ENCODE data around the gene PARL. TPM values are rescaled to one million over a fixed set of nuclear protein-coding genes. Genes with fewer than 3 reads are reported as not detected.

The PARL gene
- total and polyA plus RNA-seq, 2 experiments from 2014 or later, result 32.3 to 47.9 TPM

DNA sequence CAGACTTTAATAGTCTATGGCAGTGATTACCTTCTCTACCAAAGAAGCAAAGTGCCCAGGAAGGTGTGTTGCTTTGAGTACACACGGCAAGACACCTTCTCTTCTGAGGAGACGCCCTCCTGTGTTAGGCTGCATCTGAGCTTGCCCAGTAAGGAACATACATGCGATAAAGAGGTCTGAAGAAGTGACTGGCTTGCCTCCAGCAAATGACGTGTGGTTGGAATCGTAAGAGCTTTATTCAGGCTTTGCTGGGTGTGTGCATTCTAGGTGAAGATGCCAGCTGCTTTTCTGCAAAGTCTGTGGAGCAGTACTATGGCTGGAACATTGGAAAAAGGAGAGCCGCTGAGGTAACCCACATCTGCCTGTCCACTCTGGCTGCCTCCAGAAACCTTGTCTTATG is 81.7 kb downstream of the PARL start:
- Histone ChIP-seq H2AFZ (no peak overlapping the region), H3K9me3 (ENCODE audit: low read depth) (no peaks in the 10 kb centered on the region), H3K4me1 (ENCODE audit: insufficient read depth) (no peaks in the 10 kb centered on the region), H3K27ac (no peak overlapping the region), H4K20me1 (ENCODE audit: insufficient read depth, poor library complexity, severe bottlenecking) (no peaks in the 10 kb centered on the region), H3K27me3 (no peaks in the 10 kb centered on the region), H3K79me2 (no peaks in the 10 kb centered on the region), H3K36me3 (replicated peaks; ENCODE audit: insufficient read depth, low read depth) (peaks cover 5% of the 10 kb centered on the region), H3K4me3 (no peak overlapping the region), H3K9me2 (replicated peaks; ENCODE audit: insufficient read depth) (no peaks in the 10 kb centered on the region), H3K4me2 (no peak overlapping the region)
- WGBS (ENCODE audit: low lambda C conversion rate, missing lambda C conversion rate), result 94% methylated on average over 6 of the region's 6 CpGs
- DNase-seq (ENCODE audit: low spot score), result no peak
- TF ChIP-seq, protein P1, sequence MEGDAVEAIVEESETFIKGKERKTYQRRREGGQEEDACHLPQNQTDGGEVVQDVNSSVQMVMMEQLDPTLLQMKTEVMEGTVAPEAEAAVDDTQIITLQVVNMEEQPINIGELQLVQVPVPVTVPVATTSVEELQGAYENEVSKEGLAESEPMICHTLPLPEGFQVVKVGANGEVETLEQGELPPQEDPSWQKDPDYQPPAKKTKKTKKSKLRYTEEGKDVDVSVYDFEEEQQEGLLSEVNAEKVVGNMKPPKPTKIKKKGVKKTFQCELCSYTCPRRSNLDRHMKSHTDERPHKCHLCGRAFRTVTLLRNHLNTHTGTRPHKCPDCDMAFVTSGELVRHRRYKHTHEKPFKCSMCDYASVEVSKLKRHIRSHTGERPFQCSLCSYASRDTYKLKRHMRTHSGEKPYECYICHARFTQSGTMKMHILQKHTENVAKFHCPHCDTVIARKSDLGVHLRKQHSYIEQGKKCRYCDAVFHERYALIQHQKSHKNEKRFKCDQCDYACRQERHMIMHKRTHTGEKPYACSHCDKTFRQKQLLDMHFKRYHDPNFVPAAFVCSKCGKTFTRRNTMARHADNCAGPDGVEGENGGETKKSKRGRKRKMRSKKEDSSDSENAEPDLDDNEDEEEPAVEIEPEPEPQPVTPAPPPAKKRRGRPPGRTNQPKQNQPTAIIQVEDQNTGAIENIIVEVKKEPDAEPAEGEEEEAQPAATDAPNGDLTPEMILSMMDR (IDR thresholded peaks at IDR 0.05; ENCODE audit: poor library complexity), result no peak

DNA sequence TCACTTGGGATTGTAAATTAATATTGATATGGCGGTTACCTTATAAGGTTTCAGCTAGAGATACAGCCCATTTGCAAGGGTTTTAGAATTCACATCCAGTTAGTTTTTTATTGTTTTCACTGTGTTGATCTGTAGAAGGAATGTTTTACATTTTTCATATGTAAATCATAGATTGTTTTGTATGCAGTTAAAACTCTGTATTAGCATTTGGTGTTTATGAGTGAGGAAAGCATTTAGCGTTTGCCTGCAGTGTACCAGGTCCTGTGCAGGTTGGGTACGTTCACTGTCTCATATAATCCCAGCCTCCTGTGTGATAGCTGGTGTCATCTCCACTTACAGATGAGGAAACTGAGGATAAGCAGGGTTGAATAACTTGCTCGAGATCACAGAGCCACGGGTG is 83.1 kb downstream of the PARL start:
- Histone ChIP-seq H3K4me1 (ENCODE audit: insufficient read depth) (no peaks in the 10 kb centered on the region), H3K4me3 (no peak overlapping the region), H3K27ac (no peak overlapping the region), H3K9me3 (ENCODE audit: low read depth) (no peaks in the 10 kb centered on the region), H3K4me2 (no peak overlapping the region), H2AFZ (no peak overlapping the region), H3K9me2 (replicated peaks; ENCODE audit: insufficient read depth) (no peaks in the 10 kb centered on the region), H3K36me3 (replicated peaks; ENCODE audit: insufficient read depth, low read depth) (peaks cover 5% of the 10 kb centered on the region), H3K79me2 (no peaks in the 10 kb centered on the region), H4K20me1 (ENCODE audit: insufficient read depth, poor library complexity, severe bottlenecking) (no peaks in the 10 kb centered on the region), H3K27me3 (no peaks in the 10 kb centered on the region)
- WGBS (ENCODE audit: low lambda C conversion rate, missing lambda C conversion rate), result 89% methylated on average over 5 of the region's 5 CpGs
- no peak for DNase-seq (ENCODE audit: low spot score)
- TF ChIP-seq EZH2phosphoT487 (IDR thresholded peaks at IDR 0.05; ENCODE audit: low read depth, severe bottlenecking, unreplicated experiment) (no peak), EZH2 (IDR thresholded peaks at IDR 0.05; ENCODE audit: borderline replicate concordance) (no peak)
- TF ChIP-seq, protein P1 (IDR thresholded peaks at IDR 0.05; ENCODE audit: poor library complexity), result no peak

DNA sequence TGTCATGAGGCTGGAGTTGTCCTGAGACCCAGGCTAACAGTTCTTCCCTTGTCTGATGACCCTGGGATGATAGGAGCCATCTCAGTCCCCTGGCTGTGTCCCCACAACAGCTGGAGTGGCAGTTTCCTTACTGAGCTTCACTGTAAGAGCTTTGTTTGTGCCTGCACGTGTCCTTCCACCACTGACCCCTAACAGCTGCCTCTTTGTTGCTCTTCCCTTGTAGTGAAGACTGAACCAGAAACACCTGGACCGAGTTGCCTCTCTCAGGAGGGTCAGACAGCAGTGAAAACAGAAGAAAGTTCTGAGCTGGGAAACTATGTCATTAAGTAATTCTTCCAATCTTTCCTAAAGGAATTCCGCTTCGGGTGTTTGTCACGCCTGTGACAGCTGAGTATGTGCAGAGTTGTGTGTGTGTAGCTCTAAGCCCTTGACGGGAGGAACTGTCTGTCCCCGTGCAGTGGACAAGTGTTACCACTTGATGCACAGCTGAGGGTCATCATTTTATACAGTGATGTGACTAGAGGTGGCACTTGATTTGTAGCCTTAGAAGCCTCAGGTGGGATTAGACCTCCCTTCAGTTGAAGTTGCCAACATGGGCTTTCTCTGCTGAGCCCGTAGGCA is 84.3 kb downstream of the PARL start:
- H4K20me1 ChIP-seq (ENCODE audit: insufficient read depth, poor library complexity, severe bottlenecking), result no peaks in the 10 kb centered on the region
- H3K79me2 ChIP-seq, result no peaks in the 10 kb centered on the region
- H3K27me3 ChIP-seq, result no peaks in the 10 kb centered on the region
- TF ChIP-seq EZH2 (IDR thresholded peaks at IDR 0.05; ENCODE audit: borderline replicate concordance) (no peak), EZH2phosphoT487 (IDR thresholded peaks at IDR 0.05; ENCODE audit: low read depth, severe bottlenecking, unreplicated experiment) (no peak)
- TF ChIP-seq, protein P1 (IDR thresholded peaks at IDR 0.05; ENCODE audit: poor library complexity), result no peak
- H3K4me3 ChIP-seq, result no peak overlapping the region
- H3K9me3 ChIP-seq (ENCODE audit: low read depth), result no peaks in the 10 kb centered on the region
- no peaks in the 10 kb centered on the region for H3K4me1 ChIP-seq (ENCODE audit: insufficient read depth)
- H3K4me2 ChIP-seq, result no peak overlapping the region
- no peaks in the 10 kb centered on the region for H3K9me2 ChIP-seq (replicated peaks; ENCODE audit: insufficient read depth)
- 80% methylated on average over 8 of the region's 8 CpGs for WGBS (ENCODE audit: low lambda C conversion rate, missing lambda C conversion rate)
- no peak overlapping the region for H3K27ac ChIP-seq
- H2AFZ ChIP-seq, result no peak overlapping the region
- DNase-seq (ENCODE audit: low spot score), result no peak
- H3K36me3 ChIP-seq (replicated peaks; ENCODE audit: insufficient read depth, low read depth), result peaks cover 5% of the 10 kb centered on the region

DNA sequence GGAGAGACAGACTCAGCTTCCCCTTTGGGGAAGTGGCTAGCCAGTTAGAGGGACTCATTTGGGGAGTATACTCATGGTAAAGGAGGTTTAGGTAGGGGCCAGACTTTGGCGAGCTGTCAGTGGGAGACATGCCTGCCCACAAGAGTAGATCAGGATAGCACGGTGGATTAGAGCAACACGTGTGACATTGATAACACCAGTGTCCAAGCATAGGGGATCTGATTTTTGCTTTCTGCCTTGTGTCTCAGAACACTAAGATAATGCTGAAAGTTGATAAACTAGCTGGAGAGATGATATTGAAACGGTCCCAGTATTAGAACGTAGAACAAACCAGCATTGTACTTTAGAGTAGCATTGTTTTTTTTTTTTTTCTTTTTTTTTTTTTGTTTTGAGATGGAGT is 85.2 kb downstream of the PARL start:
- H3K36me3 ChIP-seq (replicated peaks; ENCODE audit: insufficient read depth, low read depth), result peaks cover 5% of the 10 kb centered on the region
- TF ChIP-seq EZH2phosphoT487 (IDR thresholded peaks at IDR 0.05; ENCODE audit: low read depth, severe bottlenecking, unreplicated experiment) (no peak), EZH2 (IDR thresholded peaks at IDR 0.05; ENCODE audit: borderline replicate concordance) (no peak)
- TF ChIP-seq, protein P1 (IDR thresholded peaks at IDR 0.05; ENCODE audit: poor library complexity), result no peak
- no peaks in the 10 kb centered on the region for H4K20me1 ChIP-seq (ENCODE audit: insufficient read depth, poor library complexity, severe bottlenecking)
- no peaks in the 10 kb centered on the region for H3K79me2 ChIP-seq
- WGBS (ENCODE audit: low lambda C conversion rate, missing lambda C conversion rate), result 89% methylated on average over 5 of the region's 5 CpGs
- H2AFZ ChIP-seq, result no peak overlapping the region
- no peaks in the 10 kb centered on the region for H3K9me2 ChIP-seq (replicated peaks; ENCODE audit: insufficient read depth)
- H3K27ac ChIP-seq, result no peak overlapping the region
- no peak for DNase-seq (ENCODE audit: low spot score)
- no peak overlapping the region for H3K4me3 ChIP-seq
- no peaks in the 10 kb centered on the region for H3K27me3 ChIP-seq
- no peaks in the 10 kb centered on the region for H3K9me3 ChIP-seq (ENCODE audit: low read depth)
- H3K4me1 ChIP-seq (ENCODE audit: insufficient read depth), result no peaks in the 10 kb centered on the region
- H3K4me2 ChIP-seq, result no peak overlapping the region

Measured in hepatocyte (in vitro differentiated cells).